ENCODE data around the gene USP12. TPM values are rescaled to one million over a fixed set of nuclear protein-coding genes. Genes with fewer than 3 reads are reported as not detected.
"Not testable (repeated sequence)": the region's sequence is repeated elsewhere in the genome, so short reads cannot be mapped to it uniquely, and the experiment has no call there.

Gene USP12
- total RNA-seq, 1 donor from 2014 or later, result 37.5 TPM

DNA sequence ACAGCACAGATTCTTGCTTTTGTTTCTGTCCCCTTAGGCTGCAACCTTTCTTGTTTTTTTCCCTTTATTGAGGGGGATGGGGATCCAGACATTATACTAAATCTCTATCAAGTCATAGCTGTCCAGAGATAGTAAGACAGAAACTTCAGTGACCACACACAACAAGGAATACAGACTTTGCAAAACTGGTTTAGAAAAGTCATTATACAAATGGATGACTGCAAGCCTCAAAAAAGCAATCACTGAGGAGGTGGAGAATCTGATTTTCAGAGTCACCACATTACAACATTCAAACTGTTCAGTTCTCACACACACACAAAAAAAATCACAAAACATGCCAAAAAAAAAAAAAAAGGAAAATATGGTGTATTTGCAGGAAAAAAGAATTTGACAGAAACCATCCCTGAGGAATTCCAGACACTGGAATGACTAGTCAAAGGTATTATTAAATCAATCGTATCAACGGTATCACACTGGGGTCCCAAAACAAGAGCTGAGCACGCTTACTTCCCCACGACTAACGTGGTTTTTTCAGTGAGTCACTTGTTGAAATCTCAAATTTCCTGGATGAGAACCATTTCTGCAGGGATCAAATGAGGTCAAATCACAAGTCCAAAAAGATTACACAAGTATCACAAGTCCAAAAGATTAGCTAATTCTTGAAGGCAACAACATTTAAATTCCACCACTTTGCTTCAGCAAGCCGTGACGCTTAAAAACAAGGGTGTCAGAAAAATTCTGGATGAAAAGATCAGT lies 41.2 kb downstream of the USP12 start:
- DNase-seq, result no peak
- peak; percentile 64 for ATAC-seq
- H3K27ac ChIP-seq, result peak overlapping the region; percentile 28
- H3K4me3 ChIP-seq, result no peak overlapping the region
- no peaks in the 10 kb centered on the region for H3K36me3 ChIP-seq
- peaks cover 45% of the 10 kb centered on the region for H3K4me1 ChIP-seq
- peaks cover 6% of the 10 kb centered on the region for H3K9me3 ChIP-seq
- no peaks in the 10 kb centered on the region for H3K27me3 ChIP-seq
- TF ChIP-seq, protein P1, sequence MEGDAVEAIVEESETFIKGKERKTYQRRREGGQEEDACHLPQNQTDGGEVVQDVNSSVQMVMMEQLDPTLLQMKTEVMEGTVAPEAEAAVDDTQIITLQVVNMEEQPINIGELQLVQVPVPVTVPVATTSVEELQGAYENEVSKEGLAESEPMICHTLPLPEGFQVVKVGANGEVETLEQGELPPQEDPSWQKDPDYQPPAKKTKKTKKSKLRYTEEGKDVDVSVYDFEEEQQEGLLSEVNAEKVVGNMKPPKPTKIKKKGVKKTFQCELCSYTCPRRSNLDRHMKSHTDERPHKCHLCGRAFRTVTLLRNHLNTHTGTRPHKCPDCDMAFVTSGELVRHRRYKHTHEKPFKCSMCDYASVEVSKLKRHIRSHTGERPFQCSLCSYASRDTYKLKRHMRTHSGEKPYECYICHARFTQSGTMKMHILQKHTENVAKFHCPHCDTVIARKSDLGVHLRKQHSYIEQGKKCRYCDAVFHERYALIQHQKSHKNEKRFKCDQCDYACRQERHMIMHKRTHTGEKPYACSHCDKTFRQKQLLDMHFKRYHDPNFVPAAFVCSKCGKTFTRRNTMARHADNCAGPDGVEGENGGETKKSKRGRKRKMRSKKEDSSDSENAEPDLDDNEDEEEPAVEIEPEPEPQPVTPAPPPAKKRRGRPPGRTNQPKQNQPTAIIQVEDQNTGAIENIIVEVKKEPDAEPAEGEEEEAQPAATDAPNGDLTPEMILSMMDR (IDR thresholded peaks at IDR 0.05), result no peak
- intact Hi-C loops (cut with DNase I), result no loop called here

DNA sequence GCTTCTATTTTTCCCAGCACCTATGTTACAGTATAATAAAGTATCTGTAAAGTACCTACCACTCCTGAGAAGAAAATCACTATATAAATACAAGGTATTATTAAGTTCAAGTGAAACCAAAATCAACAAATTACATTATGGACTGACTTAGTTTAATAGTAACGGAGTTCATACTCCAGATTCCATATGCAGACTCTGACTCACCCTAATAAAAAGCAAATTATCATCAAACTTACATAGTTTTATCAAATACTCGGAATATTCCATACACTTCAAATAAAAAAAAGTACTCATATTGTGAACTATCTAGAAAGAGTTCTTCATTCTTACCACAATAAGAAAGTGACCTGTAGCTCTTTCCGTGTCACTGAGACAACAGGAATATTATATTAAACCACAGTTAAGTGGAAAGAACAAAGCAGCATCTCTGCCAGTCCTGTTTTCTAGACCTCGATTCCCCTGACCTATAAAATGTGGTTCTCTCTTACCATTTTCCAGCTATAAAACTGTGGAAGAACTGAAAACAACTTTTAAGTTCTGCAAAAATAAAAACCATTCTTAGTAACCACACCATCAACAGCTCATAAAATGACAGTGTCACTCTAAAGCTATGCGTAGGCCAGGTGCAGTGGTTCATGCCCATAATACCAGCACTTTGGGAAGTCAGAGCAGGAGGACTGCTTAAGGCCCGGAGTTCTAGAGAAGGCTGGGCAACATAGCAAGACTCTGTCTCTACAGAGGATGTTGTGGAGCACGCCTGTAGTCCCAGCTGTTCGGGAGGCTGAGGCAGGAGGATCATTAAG lies 42.6 kb downstream of the USP12 start:
- intact Hi-C loops (cut with DNase I), result no loop called here
- Histone ChIP-seq H3K36me3 (no peaks in the 10 kb centered on the region), H3K4me3 (no peak overlapping the region), H3K9me3 (peaks cover 6% of the 10 kb centered on the region), H3K4me1 (peaks cover 39% of the 10 kb centered on the region), H3K27me3 (no peaks in the 10 kb centered on the region), H3K27ac (no peak overlapping the region)
- no peak for DNase-seq
- TF ChIP-seq, protein P1 (IDR thresholded peaks at IDR 0.05), result no peak
- ATAC-seq, result no peak

DNA sequence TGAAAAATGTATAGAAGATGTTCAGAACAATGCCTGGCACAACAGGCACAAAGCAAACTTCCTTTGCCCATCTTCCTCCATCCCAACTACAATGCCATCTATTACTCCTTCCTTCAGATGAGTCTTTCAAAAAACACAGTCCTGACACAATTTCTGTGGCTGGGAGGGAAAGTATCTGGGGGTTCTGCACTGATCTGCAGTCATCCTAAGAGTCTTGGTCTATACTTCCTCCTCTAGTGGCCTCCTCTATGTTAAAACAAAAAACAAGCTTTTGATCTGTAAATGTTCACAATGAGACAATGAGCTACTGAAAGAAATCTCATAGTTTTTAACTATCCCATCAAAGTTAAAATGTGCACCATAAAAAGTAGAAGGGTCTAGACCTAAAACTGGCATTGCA lies 44.8 kb downstream of the USP12 start:
- Histone ChIP-seq H3K27ac (no peak overlapping the region), H3K27me3 (no peaks in the 10 kb centered on the region), H3K36me3 (no peaks in the 10 kb centered on the region), H3K4me1 (peaks cover 25% of the 10 kb centered on the region), H3K4me3 (no peak overlapping the region), H3K9me3 (peaks cover 6% of the 10 kb centered on the region)
- ATAC-seq (no peak), DNase-seq (no peak)
- intact Hi-C loops (cut with DNase I), result no loop called here
- TF ChIP-seq, protein P1 (IDR thresholded peaks at IDR 0.05), result no peak

DNA sequence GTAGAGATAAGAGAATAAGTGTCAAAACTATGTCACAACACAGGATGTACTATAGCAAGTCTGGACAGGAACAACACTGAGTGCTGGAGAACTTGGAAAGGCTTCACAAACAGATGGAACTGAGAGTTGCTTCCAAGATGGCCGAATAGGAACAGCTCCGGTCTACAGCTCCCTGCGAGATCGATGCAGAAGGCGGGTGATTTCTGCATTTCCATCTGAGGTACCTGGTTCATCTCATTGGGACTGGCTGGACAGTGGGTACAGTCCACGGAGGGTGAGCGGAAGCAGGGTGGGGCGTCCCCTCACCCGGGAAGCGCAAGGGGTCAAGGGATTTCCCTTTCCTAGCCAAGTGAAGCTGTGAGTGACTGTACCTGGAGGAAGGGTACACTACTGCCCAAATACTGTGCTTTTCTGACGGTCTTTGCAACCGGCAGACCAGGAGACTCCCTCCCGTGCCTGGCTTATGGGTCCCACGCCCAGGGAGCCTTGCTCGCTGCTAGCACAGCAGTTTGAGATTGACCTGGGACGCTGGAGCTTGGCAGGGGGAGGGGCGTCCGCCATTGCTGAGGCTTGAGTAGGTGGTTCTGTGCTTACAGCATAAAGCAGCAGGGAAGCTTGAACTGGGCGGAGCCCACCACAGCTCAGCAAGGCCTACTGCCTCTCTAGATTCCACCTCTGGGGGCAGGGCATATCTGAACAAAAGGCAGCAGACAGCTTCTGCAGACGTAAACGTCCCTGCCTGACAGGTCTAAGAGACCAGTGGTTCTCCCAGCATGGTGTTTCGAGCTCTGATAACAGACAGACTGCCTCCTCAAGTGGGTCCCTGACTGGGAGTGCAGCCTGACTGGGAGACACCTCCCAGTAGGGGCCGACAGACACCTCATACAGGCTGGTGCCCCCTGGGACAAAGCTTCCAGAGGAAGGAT lies 46.0 kb downstream of the USP12 start:
- Histone ChIP-seq H3K36me3 (no peaks in the 10 kb centered on the region), H3K9me3 (peaks cover 6% of the 10 kb centered on the region), H3K27ac (no peak overlapping the region), H3K4me3 (no peak overlapping the region), H3K4me1 (peaks cover 20% of the 10 kb centered on the region), H3K27me3 (no peaks in the 10 kb centered on the region)
- TF ChIP-seq, protein P1 (IDR thresholded peaks at IDR 0.05), result no peak
- intact Hi-C loops (cut with DNase I), result no loop called here
- ATAC-seq, result no peak
- DNase-seq, result no peak

DNA sequence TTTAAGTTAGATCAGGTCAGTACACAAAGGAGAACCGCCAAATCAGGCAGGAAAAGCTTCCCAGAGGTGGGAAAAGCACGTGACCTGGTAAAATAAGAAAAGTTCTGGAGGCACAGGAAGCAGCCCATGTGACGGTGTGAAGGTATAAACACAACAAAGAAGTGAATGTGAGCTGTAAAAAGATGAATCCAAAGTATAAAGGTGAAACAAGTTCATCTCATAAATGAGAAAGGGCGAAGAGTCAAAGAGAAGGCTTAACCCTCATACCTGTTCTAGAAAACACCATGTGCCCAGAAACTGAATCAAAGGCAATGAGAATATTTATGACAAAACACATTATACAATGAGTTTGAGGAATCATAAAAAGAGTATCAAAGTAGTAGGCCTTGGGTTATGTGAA lies 47.0 kb downstream of the USP12 start:
- no peak overlapping the region for H3K27ac ChIP-seq
- ATAC-seq, result no peak

DNA sequence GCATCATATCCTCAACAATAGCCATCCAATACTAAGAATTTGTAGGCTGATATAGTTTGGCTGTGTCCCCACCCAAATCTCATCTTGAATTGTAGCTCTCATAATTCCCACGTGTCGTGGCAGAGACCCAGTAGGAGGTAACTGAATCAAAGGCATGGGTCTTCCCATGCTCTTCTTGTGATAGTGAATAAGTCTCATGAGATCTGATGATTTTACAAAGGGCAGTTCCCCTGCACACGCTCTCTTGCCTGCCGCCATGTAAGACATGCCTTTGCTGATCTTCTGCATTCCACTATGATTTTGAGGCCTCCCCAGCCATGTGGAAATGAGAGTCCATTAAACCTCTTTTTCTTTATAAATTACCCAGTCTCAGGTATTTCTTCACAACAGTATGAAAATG lies 48.2 kb downstream of the USP12 start:
- H3K36me3 ChIP-seq; H3K4me3 ChIP-seq; DNase-seq; intact Hi-C loops (cut with DNase I); H3K27me3 ChIP-seq; H3K9me3 ChIP-seq; ATAC-seq; H3K27ac ChIP-seq: not testable (repeated sequence)
- peaks cover 30% of the 10 kb centered on the region for H3K4me1 ChIP-seq

More for the DNA sequence above, 47.0 kb downstream of the USP12 start:
- H3K27me3 ChIP-seq, result no peaks in the 10 kb centered on the region
- H3K36me3 ChIP-seq, result no peaks in the 10 kb centered on the region
- no peak overlapping the region for H3K4me3 ChIP-seq
- H3K4me1 ChIP-seq, result peaks cover 30% of the 10 kb centered on the region
- no peak for DNase-seq
- no peaks in the 10 kb centered on the region for H3K9me3 ChIP-seq
- intact Hi-C loops (cut with DNase I), result no loop called here
- TF ChIP-seq, protein P1 (IDR thresholded peaks at IDR 0.05), result no peak
